T-helper 2 cell (primary cell): ENCODE results near the gene PPP4R4.
"Not testable (repeated sequence)": the region's sequence is repeated elsewhere in the genome, so short reads cannot be mapped to it uniquely, and the experiment has no call there.

Experiments
- DNase-seq, 5 experiments: peaks; one replicate each; pipeline versions ENCODE4 v3.0.0 to v3.0.0-alpha.2; 2012 to 2022

The PPP4R4 gene

GRCh38 chr14:94144765-94145164 is 29.4 kb upstream of the PPP4R4 start:
- no peak for DNase-seq

- peak in 1 of 5 experiments; percentile 45 for DNase-seq
Observed at GRCh38 chr14:94145902-94146527, 28.1 kb upstream of the PPP4R4 start.

DNA sequence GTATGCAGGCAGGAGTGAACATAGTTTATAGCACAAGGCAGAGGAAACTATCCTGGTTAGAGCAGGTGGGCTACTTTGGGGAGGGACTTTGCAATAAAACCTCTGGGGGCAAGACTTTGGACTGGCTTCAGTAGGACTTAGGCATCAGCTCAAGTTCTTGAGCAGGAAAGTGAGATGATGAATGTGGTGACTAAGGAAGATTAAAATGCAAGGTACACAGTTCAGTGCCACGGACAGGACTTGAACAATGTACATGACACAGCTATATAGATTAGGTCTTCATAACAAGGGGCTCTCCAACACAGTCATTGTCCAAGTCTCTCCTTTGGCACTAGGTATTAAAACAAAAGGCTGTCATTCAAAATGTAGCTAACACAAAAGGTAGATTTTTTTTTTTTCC is 21.4 kb upstream of the PPP4R4 start:
- DNase-seq: no peak

GRCh38 chr14:94153750-94154342 is 20.3 kb upstream of the PPP4R4 start:
- DNase-seq: no peak

DNA sequence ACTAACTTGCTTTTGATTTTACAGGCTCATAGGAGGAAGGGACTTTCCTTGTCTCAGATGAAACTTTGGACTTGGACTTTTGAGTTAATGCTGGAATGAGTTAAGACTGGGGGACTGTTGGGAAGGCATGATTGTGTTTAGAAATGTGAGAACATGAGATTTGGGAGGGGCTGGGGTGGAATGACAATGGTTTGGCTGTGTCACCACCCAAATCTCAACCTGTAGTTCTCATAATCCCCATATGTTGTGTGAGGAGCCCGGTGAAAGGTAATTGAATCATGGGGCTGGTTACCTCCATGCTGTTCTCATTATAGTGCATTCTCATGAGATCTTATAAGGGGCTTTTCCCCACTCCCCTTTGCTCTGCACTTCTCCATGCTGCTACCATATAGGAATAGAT is 18.0 kb upstream of the PPP4R4 start:
- not testable (repeated sequence) for DNase-seq

- no peak for DNase-seq
Observed at GRCh38 chr14:94157197-94157596, 16.9 kb upstream of the PPP4R4 start.

DNA sequence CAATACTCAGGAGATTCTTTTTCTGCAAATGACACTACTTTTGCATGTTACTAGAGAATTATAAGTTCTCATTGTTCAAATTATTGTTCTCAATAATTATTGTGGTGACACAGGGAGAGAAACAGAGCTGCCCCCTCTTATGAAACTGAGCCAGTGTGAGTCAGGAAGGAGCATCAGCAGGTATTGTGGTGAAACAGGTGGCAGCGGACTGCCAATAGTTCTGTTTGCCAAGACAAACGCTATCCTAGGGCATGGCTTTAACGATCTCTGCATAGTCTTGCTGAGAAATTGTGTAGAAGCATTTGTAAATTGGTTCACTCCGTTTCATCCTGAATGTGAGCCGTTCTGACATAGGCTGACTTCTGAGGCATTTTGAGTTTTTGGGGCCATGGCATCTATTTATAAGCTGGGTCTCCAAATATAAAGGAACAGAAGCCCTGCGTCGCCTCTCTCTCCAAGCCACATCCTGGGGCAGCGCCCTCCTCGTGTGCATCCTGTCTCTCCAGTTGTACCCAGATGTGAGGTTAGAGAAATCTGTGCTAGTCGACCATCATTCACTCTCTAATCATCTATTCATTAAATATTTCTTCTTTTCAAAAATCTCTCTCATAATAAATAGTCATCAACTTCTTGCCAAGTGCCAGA is 15.8 kb upstream of the PPP4R4 start:
- DNase-seq: peak in 2 of 5 experiments; percentile 33 to 73

DNA sequence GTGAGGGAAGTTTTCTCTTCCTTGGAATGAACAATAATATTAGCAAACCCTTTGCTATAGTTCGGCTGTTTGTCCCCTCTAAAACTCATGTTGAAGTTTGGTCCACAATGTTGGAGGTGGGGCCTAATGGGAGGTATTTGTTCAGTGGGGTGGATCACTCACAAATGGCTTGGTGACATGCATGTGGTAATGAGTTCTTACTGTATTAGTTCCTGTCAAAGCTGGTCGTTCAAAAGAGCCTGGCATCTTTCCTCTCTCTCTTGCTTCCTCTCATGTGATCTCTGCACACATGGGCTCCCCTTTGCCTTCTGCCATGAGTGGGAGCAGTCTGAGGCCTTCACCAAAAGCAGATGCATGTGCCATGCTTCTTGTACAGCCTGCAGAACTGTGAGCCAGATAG is 13.1 kb upstream of the PPP4R4 start:
- DNase-seq: no peak

GRCh38 chr14:94161981-94162380 is 12.1 kb upstream of the PPP4R4 start:
- DNase-seq: no peak

DNA sequence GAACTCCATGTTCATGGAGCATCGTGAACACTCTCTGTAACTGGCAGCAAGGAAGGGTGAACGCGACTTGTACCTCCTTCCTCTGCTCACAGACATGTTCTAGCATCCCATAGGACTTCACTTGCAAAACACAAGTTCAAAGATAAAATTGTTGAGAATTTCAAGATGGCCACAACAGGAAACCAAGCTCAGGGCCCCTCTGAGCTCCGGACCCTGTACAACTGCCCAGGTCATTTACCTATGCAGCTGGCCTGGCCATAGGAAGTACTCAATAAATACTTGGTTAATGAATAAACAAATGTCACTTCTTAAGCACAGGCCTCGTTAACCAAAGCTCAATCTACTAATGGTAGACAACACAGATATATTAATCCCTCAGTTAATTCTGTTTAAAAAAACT is 11.7 kb upstream of the PPP4R4 start:
- no peak for DNase-seq

DNA sequence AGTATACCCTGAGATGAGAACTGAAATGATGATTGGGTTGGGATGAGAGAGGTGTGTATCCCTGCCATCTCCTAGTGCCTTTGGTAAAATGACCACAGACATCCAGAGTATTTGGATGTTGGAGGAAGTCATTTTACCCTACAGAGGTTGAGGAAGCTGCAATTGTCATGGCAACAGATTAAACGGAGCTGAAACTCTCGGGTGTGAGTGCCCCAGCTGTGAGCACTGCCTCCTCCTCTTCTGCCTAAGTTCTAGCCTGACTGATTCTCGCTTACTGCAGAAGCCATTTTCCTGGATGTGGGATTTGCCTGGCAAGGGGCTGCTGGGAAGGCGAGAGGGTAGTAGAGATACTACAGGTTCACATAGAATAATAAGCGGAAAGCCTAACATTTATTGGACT is 10.3 kb upstream of the PPP4R4 start:
- DNase-seq: no peak

GRCh38 chr14:94164685-94165431 is 9.3 kb upstream of the PPP4R4 start:
- DNase-seq: no peak

GRCh38 chr14:94165744-94166143 is 8.4 kb upstream of the PPP4R4 start:
- DNase-seq: no peak

- DNase-seq: no peak
Observed at GRCh38 chr14:94170136-94170535, 4.0 kb upstream of the PPP4R4 start.

DNA sequence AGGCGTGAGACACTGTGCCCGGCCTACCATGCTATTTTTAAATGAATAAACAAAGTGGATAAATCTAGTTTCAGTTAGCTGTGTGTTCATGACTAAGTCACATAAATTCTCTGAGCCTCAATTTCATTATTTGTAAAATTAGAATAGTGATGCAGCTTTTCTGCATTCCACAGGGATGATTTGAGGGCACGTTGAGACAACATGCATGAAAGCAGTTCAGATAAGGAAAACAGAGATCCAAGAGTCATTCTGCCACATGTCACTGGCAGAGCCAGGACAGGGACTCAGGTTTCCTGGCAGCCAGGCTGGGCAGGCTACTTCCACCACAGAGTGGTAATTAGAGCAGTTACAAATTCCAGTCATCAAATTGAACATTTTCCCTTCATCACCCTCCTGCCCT is 2.9 kb upstream of the PPP4R4 start:
- DNase-seq: no peak

DNA sequence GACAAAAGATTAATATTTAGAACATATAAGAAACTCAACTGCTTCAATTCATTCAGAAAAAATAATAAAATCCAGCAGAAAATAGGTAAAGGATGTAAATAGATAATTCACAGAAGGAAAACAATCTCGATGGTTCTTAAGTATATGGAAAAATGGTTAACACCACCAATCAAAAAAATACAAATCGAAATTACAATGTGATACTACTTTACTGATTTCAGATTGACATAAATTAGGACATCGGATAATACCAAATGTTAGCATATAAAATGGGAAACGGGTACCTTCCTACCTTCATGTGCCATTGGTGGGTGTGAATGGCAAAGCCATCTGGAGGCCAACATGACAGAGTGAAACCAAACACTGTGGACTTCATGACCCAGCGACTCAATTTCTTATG is 1.6 kb upstream of the PPP4R4 start:
- DNase-seq: no peak

- peak in 1 of 5 experiments; percentile 50 for DNase-seq
Observed at GRCh38 chr14:94173471-94173884, 644 bp upstream of the PPP4R4 start.

GRCh38 chr14:94174604-94175010 is 485 bp downstream of the PPP4R4 start:
- DNase-seq: no peak

DNA sequence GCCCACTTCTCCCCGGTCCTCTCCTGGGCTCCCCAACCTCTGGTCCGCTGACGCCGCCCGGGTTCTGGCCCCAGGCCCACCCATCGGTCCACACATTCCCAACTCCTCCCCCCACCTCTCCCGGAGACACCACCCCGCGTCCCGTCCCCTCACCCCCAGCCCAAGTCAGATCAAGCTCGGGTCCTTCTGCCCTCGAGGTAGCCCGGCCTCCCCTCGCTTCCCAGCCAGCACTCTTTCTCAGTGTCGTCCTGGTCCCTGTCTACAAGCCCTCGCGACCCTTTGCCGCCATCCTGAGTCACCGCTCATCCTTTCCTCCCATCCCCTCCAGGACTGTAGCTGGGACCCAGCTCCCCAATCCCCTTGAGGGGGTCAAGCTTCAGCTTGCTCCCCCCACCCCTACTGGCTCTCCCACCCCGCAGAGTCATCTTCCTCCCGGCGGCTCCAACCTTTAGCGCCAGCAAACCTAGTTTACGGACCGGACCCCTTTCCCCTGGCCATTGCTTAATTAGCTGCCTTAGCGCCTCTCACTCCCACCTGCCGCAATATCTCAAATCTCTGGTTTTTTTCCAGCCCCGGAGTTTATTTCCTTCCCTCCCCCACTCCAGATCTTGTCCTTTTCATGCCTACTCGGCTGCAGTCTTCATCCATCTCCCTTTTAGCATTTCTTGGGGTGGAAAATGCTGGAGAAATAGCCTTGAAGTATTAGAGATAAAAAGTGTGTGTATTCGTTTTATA is 1.1 kb downstream of the PPP4R4 start:
- no peak for DNase-seq

GRCh38 chr14:94175747-94176146 is 1.6 kb downstream of the PPP4R4 start:
- no peak for DNase-seq

DNA sequence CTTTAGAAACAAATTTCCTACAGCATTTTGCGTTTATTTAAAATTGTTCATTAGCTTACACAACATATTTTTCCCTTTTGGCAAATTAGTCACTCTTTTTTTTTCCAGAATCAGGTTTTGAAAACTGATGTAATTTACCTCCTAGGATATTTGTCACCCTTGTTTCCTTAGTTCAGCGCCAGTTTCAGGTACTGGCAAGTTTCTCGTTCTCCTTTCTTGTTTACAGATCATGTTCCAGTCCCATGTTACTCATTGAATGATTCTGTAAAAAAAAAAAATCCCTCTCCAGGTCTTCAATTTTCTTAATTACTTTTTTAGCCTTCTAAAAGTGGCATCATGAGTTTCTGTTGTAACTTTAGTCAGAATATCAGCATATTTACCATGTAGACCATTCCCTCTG is 2.7 kb downstream of the PPP4R4 start:
- no peak for DNase-seq

- no peak for DNase-seq
Observed at GRCh38 chr14:94177806-94178205, 3.7 kb downstream of the PPP4R4 start.

DNA sequence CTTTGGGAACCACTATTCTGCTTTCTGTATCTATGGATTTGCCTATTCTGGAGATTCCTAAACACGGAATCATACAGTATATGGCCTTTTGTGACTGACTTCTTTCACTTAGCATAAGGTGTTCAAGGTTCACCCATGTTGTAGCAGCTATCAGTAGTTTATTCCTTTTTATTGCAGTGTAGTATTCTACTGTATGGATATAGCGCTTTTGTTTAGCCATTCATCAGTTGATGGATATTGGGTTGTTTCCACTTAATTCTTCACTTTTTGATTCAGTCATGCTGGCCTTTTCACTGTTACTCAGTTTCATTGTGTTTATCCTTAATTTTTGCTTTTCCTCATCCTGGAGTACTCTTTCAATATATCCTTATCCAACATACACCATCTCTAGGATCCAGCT is 5.1 kb downstream of the PPP4R4 start:
- no peak for DNase-seq
